Fibroblast of the aortic adventitia (primary cell): ENCODE measurements around the gene CCDC158. TPM values are rescaled to one million over a fixed set of nuclear protein-coding genes. Genes with fewer than 3 reads are reported as not detected.

ENCODE experiments used
- DNase-seq: peaks from one replicate; pipeline ENCODE4 v3.0.0-alpha.2; 2010; ENCODE audit warnings: low read depth
- H3K4me3 ChIP-seq: 2 replicates; pipeline ENCODE4 v1.5.1; 2011; ENCODE audit warnings: low read depth, mild to moderate bottlenecking, control low read depth, low read length, moderate library complexity
- total RNA-seq: library from RNA; depleted of rRNA; stranded (reverse); fragments of >200 nt; gene quantifications from 2 replicates; pipeline ENCODE4 v1.2.3, GENCODE V29; 2012; ENCODE audit warnings: low replicate concordance
- TF ChIP-seq, protein P1 (sequence below): IDR thresholded peaks from 2 replicates; pipeline ENCODE4 v1.5.1; 2011; ENCODE audit warnings: mild to moderate bottlenecking, low read length, control low read depth, inconsistent platforms; ENCODE audit not compliant: insufficient read depth

CCDC158 gene
- total RNA-seq, 1 donor, result 0.90 TPM

DNA sequence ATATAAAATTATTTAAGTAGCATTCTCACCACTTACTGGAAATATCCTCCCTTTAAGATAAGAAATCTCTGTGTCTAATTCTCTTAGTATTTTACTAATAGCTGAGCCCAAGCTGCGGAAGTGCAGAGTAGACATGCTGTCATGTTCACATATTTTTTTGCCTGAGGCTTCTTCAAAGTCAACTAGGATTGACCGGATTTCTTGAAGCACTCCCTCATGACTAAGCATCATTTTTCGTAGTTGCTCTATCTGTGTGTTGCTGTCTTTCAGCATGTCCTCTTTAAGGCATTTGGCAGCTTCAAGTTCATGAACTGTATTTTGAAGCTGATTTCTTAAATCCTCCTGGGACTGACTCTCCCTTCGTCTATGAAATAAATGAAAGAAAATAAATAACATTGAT, 36.9 kb downstream of the CCDC158 start:
- H3K4me3 ChIP-seq, result no peak overlapping the region
- DNase-seq, result no peak
- TF ChIP-seq, protein P1, sequence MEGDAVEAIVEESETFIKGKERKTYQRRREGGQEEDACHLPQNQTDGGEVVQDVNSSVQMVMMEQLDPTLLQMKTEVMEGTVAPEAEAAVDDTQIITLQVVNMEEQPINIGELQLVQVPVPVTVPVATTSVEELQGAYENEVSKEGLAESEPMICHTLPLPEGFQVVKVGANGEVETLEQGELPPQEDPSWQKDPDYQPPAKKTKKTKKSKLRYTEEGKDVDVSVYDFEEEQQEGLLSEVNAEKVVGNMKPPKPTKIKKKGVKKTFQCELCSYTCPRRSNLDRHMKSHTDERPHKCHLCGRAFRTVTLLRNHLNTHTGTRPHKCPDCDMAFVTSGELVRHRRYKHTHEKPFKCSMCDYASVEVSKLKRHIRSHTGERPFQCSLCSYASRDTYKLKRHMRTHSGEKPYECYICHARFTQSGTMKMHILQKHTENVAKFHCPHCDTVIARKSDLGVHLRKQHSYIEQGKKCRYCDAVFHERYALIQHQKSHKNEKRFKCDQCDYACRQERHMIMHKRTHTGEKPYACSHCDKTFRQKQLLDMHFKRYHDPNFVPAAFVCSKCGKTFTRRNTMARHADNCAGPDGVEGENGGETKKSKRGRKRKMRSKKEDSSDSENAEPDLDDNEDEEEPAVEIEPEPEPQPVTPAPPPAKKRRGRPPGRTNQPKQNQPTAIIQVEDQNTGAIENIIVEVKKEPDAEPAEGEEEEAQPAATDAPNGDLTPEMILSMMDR, result no peak

DNA sequence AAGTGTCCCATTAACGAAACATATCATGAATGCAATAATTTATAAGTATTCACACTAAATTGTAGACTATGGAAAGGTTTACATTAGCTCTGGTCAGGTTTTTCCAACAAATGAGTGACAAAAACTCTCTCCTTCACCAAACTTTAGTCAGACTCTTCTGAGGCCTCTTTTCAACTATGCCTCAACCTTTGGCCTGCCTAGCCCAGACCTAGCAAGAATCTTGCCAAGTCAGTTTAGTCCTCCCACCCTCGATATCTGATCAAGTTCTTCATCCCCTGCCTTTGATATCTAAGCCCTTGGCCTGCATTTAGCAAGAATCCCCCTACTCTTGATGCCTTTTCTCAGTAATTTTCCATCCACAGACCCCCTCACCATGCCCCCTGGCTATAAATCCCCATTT, 37.9 kb downstream of the CCDC158 start:
- DNase-seq, result no peak
- TF ChIP-seq, protein P1, result no peak
- H3K4me3 ChIP-seq, result no peak overlapping the region

DNA sequence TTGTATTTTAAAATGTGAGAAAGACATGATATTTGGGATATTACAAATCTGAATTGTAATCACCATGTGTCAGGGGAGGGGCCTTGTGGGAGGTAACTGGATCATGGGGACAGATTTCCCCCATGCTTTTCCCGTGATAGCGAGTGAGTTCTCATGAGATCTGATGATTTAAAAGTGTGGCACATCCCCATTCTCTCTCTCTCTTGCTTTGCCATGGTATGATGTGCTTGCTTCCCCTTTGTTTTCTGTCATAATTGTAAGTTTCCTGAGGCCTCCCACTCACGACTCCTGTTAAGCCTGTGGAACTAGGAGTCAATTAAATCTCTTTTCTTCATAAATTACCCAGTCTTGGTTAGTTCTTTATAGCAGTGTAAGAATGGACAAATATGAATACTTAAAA, 39.0 kb downstream of the CCDC158 start:
- DNase-seq, result no peak
- TF ChIP-seq, protein P1, result no peak
- H3K4me3 ChIP-seq, result no peak overlapping the region

DNA sequence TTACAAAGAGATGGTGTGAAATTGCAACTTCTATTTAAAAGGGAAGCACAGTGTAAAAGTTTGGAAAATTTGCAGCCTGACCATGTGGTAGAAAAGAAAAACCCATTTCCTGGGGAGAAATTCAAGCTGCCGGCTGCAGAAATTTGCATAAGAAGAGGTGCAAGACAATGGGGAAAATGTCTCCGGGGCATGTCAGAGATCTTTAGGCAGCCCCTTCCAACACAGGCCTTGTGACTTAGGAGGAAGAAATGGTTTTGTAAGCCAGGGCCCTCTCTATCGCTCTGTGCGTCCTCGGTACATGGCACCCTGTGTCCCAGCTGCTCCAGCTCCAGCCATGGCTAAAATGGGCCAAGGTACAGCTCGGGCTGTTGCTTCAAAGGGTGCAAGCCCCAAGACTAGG, 40.4 kb downstream of the CCDC158 start:
- no peak overlapping the region for H3K4me3 ChIP-seq
- DNase-seq, result no peak
- TF ChIP-seq, protein P1, result no peak

DNA sequence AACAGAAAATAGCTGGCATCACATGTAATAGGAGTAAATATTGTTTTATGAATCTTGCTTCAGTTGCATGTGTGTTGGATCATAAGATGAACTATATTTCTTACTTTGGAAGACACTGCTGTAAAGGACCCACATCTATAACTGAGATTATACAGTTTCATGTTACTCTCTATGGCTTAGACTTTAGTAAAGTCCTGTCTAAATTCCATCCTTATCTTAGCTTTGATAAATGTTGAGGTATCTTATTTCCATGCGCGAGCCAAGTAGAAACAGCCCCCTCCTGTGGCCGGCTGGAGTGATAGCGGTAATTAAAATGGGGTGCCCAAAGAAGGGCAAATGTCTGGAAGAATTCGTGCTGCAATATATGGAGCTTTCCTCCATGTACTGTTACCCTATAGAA, 43.0 kb downstream of the CCDC158 start:
- DNase-seq, result peak; percentile 69
- TF ChIP-seq, protein P1, result peak; percentile 50
- H3K4me3 ChIP-seq, result no peak overlapping the region

DNA sequence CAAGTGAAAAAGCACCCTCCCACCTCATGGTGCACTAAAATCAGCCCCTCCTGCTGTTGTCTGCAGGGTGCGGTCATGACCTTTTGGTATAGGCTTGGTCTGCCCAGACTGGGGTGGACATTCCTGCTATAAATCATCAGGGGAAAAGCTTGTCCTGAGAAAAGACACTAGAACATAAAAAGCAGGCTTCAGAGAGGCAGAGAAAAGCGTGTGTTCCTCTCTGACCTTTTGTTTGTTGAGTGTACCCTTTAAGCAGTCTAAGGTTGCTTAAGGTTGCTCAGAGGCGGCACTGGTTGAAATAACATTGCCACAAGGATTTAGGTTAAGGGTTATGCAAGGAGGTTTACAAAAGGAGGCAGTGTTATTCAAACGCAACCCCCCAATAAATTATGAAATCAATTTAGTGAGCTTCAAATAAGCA, 43.5 kb downstream of the CCDC158 start:
- no peak overlapping the region for H3K4me3 ChIP-seq
- TF ChIP-seq, protein P1, result no peak
- DNase-seq, result no peak

DNA sequence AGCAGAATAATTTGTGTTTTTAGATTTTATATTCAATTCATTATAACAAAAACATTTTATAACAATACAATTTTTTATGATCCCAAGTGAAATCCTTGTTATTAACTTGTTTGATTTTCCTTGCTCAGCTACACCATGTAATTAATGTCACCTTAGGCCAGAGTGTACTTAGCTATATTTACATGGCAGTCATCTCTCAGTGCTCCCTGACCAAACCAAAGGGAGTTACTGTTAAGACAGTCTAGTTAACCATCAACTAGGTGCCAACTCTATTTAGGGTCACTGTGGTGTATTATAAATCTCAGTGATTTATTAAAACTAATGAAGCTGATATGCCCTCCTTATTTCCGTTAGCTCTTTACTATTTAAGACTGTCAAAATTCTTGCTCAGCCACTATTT, 44.4 kb downstream of the CCDC158 start:
- H3K4me3 ChIP-seq, result no peak overlapping the region
- TF ChIP-seq, protein P1, result no peak
- DNase-seq, result no peak
